NCI-H82 treated with DMSO at 0.1 percent for 48 hours (cell line): Measurements from ENCODE around the gene ADAMTS2.
"Not testable (repeated sequence)": the region's sequence is repeated elsewhere in the genome, so short reads cannot be mapped to it uniquely, and the experiment has no call there.

Experiments used
- DNase-seq: peaks from one replicate; lab custom pipeline; 2025; ENCODE audit not compliant: unreplicated experiment; lab: John Stamatoyannopoulos, UW

ADAMTS2 gene

GRCh38 chr5:179298181-179298993 is 46.9 kb downstream of the ADAMTS2 start:
- no peak for DNase-seq

DNA sequence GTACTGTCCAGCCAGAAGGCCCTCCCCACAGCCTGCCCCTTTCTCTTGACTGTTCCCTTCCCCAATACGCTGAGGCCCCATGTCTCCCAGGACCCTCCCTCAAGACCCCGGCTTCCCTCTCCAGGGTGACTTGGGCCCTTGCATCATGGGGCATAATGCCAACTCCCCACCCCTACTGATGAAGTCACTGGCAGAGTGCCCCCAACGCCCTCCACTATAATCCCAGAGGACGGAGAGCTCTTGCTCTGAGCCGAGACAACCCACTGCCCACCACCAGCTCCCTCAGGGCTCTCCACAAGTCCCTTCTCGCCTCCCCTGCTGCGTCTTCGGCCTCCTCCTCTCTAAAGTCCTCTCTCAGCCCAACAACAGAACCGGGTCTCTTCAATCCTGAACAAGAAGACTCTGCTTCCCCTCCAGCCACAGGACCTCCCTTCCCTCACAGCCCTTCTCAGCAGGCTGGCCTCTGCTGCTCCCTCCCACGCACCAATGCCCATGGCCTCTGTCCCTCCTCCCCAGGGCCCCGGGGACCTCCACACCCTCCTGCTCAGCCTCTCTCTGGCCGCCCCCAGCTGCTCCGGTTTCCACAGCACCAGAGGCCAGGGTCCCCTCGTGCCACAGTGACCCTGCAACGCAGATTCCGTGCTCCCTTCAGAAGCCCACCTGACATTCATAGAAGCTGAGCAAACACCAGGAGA is 47.6 kb downstream of the ADAMTS2 start:
- DNase-seq, result no peak

DNA sequence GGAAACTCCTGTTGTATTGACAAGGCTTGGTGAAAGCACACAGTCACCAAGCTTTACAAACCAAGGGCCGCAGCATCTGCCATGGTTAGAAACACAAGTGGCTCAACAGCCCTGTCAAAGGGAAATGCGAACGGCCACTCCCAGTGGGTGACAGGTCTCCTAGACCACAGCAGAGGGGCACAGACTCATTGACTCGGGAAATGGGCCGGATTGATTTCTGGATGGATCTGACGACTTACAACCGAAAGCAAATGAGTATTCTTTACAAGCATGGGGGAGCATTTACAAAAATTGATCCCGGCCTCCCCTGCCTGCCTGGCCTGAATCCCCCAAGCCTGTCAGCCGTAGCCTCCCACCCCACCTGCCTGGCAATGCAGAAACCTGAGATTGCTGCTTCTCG is 48.2 kb downstream of the ADAMTS2 start:
- no peak for DNase-seq

DNA sequence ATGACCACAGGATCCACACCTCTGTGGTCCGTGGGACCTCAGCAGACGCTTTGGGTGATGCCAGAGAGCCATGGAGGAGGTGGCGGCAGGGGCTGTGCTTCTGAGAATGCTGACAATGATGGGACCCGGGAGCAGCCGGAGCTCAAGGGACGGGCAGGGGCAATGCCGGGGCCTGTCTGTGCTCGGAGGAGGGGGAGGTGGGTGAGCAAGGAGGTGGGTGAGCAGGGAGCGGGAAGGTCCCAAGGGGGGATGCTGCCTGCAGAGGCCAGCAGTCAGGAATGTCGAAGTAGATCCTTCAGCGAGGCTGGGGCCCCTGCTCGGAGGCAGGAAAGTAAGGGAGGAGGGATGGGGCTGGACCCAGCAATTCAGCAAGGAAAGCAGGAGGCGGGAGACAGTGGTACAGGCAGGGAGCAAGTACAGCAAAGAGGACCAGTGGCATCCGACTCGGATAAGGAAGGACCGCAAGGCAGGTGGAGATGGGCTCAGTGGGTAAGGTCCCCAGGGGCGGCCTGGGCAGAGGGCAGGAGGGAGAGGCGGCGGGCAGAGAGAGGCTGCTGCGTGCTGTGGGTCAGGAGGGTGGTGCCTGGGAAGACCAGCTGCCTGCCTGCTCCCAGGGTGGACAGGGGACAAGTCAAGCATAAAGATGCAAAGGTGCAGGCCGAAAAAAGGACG is 49.0 kb downstream of the ADAMTS2 start:
- no peak for DNase-seq

DNA sequence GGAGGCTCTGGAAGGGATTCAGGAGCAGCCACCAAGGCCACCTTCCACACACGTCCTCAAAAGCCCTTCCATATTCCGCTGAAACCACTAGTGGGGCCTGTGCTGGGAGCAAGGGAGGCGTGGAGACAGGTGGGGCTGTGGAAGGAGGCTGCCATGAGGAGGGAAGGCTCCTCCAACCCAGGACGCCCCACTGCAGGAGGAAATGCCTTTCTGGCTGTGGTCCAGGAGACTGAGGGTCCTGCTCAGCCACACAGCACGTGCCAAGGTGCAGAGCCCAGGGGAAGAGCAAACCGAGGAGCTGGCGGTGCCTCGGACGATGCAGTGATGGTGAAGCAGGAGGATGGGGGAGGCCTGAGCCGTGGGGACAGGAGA is 49.5 kb downstream of the ADAMTS2 start:
- DNase-seq, result no peak

DNA sequence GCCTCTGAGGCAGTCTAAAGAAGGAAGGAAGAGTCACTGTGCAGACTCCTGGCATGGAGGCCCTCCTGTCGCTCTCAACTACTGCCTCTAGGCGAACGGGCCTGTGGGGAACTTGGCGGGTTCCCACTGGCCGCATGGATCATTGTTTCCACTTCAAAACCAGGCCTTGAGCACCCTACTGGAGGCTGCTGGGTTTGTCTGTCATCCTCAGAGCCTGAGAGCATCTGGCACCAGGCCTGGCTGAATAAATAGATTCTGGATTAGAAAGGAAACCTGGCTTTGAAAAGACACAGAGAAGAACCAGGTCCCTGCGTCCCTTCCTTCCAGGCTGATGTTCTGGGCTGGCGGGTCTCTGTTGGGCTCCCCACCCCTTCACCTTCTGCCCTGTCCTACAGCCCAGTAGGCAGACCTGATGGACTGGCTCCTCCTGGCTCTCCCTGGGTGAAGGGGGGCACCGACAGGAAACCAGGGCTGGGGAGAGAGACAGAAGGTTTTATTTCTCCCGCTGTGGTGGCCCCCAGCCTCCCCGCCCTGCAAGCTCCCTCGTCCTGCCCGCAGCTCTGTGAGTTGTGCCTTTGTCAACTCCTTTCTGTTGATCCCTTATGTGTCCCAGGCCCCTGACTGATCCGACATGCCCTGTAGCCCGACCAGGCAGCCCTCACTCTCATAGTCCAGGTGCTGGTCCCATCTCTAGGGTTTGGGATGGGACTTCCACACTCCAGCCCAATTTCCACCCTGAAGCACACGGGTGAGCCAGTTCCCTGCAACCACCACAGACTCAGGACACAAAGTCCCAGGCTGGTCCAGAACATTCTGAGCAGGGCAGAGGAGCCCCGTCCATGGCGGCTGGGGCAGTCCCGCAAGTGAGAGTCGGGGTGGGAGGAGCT is 50.1 kb downstream of the ADAMTS2 start:
- no peak for DNase-seq

- DNase-seq, result no peak
These were observed 51.0 kb downstream of the ADAMTS2 start for GRCh38 chr5:179294131-179294780.

GRCh38 chr5:179292681-179293635 is 52.3 kb downstream of the ADAMTS2 start:
- DNase-seq, result no peak

DNA sequence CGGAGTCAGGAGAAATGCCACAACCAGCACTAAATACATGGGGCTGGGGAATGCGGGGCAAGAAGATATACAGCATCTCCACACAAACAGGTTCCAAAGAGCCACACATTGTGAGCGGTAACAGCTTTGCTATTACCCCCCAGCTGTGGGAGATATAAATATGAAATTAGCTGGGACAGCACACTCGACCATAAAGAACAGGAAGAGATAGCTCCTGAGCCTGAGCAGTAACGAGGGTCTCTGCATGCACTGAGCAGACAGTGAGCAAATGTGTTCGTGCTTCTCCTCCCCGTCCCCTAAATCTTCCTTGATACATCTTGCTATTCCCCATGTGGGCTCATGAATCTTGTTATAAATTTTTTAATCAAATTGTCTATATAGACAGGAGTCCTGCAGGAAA is 53.1 kb downstream of the ADAMTS2 start:
- DNase-seq, result no peak

- no peak for DNase-seq
These were observed 54.4 kb downstream of the ADAMTS2 start for GRCh38 chr5:179290681-179291540.

DNA sequence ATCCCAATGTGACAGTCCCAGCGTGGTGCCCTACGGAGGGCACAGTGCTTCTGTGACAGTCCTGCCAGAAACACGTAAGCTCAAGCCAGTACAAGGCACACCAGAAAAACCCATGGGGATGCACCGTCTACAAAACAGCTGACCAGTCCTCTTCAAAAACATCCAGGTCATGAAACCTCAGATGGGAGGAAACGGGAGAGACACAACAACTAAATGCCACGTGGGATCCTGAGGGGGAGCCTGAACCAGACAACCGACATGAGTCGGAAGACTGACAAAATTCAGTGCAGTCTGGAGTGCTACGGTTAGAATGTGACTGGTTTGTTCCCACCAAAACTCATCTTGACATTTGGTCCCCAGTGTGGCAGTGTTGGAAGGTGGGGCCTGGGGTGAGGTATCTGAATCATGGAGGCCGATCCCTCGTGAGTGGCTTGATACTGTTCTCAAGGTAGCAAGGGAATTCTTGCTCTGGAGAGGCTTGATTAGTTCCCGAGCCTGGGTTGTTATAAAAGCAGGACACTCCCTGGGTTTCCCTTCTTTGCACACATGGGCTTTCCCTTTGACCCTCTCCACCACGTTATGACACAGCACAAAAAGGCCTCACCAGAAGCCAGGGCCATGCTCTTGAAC is 55.4 kb downstream of the ADAMTS2 start:
- no peak for DNase-seq

- no peak for DNase-seq
These were observed 56.5 kb downstream of the ADAMTS2 start for GRCh38 chr5:179288809-179289185.

DNA sequence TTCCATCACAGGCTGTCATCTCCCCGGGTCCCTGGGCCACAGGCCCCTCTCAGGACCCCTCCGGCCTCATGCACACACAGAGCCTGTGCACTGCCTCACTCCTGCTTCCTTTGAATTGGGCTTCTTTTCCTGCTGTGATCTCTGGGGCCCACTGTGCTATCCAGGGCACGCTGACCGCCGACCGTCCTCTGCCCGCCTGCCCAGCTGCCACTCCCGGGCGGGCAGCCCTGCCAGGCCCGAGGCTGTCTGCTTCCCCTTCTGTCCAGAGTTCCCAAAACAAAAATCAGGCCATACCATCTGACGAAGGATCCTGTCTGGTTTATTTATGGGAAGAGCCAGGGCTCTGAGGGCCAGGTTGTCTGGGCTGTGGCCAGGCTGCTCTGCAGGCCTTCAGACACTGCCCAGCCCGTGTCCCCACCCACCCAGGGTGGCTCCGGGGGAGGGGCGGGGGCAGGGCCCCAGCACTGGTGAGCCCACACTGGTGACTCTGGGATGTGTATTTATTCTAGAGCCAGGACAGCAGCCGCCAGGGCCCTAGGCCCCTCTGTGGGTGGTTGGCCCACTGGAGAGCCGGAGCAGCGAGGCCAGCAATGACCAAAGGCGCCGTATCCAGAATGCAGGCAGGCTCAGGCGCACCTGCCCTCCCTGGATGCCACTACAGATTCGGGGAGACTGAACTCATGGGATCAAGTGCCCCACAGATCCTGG is 57.0 kb downstream of the ADAMTS2 start:
- DNase-seq, result no peak

- DNase-seq, result no peak
These were observed 57.6 kb downstream of the ADAMTS2 start for GRCh38 chr5:179287631-179288030.

DNA sequence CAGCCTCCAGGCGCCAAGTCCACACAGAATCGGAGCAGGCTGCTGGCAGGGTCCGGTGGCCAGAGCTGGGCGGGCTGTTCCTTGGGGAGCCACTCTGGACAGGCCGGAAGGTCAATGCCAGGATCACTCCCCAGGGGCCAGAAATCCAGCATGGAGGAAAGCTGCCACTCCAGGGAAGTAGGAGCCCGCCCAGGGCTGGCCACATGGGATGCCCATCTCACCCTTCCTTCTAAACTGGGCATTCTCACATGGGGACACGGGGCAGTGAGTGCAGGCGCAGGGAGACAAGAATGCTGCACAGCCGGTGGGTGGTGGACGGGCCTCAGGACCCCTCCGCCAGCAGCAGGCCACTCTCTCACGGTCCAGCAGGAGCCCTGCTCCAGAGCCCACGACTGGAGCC is 58.2 kb downstream of the ADAMTS2 start:
- no peak for DNase-seq

- not testable (repeated sequence) for DNase-seq
These were observed 59.5 kb downstream of the ADAMTS2 start for GRCh38 chr5:179285776-179286162.
